GM12801 (cell line): ENCODE data around the gene UPK1B.

Source experiments
- TF ChIP-seq, protein P1 (sequence below): IDR thresholded peaks from one replicate; pipeline ENCODE4 v1.5.1; 2011; ENCODE audit warnings: control low read depth; ENCODE audit not compliant: insufficient read length; ENCODE audit errors: extremely low read depth

The UPK1B gene

DNA sequence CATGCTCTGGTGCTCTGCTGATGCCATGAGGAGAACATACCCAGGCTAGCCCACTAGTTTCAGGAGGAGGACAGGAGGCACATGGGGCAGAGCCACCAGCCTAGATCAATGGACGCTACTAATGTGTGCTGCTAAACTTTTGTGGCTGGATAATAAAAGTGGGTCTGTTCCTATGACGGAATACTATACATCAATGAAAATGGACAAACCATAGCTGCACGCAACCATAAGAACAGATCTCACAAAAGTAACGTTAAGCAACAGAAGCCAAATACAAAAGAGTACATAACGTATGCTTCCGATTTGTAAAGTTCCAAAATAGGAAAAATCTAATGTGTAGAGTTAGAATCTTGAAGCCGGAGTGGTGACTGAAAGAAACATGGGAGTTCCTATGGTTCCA is 55.8 kb downstream of the UPK1B start:
- TF ChIP-seq, protein P1, sequence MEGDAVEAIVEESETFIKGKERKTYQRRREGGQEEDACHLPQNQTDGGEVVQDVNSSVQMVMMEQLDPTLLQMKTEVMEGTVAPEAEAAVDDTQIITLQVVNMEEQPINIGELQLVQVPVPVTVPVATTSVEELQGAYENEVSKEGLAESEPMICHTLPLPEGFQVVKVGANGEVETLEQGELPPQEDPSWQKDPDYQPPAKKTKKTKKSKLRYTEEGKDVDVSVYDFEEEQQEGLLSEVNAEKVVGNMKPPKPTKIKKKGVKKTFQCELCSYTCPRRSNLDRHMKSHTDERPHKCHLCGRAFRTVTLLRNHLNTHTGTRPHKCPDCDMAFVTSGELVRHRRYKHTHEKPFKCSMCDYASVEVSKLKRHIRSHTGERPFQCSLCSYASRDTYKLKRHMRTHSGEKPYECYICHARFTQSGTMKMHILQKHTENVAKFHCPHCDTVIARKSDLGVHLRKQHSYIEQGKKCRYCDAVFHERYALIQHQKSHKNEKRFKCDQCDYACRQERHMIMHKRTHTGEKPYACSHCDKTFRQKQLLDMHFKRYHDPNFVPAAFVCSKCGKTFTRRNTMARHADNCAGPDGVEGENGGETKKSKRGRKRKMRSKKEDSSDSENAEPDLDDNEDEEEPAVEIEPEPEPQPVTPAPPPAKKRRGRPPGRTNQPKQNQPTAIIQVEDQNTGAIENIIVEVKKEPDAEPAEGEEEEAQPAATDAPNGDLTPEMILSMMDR: no peak

DNA sequence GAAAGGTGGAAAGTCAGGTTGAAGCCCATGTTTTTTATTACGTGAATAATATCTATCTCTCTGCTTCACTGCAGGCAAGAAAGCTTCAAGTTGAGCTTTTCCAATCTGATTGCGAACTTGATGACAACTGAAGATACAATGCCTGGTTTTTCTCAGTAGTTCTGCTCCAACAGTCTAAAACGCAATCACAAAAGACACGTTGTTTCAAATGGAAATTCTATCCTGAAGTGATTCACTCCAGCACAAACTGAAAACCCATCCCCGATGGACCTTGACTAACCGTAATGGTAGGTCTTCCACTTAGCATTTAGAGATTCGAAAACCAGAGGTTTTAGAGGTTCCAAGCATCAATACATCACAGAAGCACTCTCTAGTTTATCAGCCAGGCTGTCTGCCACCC is 56.7 kb downstream of the UPK1B start:
- TF ChIP-seq, protein P1: no peak

DNA sequence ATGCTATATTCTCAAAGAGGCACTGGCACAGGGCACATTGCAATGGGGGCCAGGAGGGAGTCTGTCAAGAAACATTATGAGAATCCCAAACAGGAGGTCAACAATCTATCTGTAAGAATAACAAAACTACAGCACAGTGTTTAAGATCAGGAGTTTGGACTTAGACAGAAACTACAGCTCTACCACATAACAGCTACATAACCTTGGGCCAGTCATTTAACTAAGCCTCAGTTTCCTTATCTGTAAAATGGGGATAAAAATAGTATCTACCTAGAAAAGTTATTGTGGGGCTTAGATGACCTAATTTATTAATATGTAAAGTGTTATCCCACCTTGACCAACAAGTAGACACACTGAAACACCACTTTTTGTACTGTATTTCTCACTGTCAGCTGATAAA is 57.3 kb downstream of the UPK1B start:
- TF ChIP-seq, protein P1: no peak

DNA sequence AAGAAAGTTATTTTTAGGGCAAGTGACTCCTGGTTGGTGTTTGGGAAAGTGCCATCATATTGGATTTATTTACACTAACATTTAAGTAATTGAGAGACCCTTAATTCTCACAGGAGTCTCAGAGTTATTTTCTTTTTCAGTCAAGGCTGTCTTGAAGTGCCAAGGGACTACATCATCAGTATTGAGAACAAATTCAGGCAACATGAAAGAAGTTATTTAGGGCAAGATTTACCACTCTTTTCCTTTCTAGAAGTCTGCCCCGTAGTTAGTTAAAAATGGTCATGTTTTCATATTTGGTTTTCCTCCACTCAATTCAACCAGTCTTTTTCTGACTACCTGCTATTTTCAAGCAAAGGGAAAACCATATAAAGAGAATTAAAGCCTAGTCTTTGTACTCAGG is 61.2 kb downstream of the UPK1B start:
- TF ChIP-seq, protein P1: no peak

DNA sequence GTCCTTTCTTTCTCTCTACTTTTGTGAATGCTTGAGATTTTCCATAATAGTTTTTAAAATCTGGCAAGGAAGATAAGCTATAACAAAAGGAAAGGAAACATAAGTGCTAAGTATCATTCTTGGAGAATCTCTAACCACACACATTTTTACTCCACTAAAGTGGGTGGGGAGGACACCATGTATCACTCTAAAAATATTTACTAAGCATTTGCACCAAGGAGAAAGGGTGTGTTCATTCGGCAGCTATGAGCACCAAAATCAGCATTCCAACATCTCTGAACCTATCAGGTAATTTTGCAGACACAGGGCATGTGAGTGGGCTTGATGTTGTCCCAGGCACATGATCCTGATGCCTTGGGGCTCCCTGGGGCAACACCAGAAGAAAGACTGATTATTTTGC is 61.8 kb downstream of the UPK1B start:
- TF ChIP-seq, protein P1: no peak

DNA sequence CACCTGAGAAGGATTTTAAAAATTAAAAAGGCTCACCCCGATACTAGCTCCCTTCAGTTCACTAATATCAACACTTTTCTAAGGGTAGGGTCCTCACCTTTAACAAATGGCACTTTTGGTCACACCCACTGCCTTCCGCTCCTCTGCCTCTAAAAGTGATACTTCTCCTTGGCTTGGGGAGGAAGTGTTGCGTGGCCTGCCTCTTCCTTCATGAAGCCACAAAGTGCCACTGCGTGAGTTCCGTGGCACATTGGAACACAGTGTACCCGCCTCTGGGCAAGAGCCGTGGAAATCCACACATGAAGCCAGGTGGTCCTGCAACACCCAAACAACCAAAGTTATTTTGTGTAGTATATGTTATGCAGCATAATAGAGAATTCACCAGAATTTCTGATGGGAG is 63.4 kb downstream of the UPK1B start:
- TF ChIP-seq, protein P1: no peak

DNA sequence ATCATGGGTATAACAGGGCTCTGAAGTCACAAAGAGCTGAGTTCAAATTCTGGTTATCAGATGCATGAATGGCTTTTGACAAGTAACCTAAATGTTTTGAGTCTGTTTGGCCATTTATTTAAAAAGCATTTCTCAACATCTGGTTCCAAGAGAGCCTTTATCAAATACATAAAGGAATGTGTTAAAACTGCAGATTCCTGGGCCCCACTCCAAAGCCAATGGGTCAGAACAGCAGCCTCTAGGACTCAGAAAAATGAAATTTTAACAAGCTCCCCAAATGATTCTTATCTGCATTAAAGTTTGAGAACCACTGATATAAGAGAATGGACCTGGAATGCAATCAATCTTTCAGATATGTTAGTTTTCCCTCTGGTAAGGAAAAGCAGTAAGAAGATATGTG is 63.9 kb downstream of the UPK1B start:
- TF ChIP-seq, protein P1: no peak

DNA sequence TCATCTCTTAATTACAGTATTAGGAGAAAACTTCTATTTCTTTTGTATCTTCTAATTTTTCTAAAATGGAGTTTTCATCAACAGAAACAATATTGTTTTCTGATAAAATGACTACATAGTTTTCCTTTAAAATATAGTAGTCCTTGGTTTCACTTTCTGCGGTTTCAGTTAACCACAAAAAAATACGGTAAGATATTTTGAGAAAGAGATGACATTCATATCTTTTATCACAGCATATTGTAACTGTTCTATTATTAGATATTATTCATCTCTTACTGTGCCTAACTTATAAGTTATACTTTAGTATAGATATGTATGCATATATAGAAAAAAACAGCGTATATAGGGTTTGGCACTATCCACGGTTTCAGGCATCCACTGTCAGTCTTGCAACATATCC is 65.0 kb downstream of the UPK1B start:
- TF ChIP-seq, protein P1: no peak
